HG03571 (cell line): Measurements from ENCODE around the gene SFT2D2.
A peak's percentile ranks its signal among the peaks of the same experiment; 100 is the strongest.
"Not testable (repeated sequence)": the region's sequence is repeated elsewhere in the genome, so short reads cannot be mapped to it uniquely, and the experiment has no call there.

Source experiments
- ATAC-seq: cut with Tn5 transposase; IDR thresholded peaks from one replicate; pipeline ENCODE4 v1.9.1; 2021; ENCODE audit not compliant: unreplicated experiment

Gene SFT2D2

GRCh38 chr1:168225476-168226190 is at the start of gene SFT2D2:
TSS of gene SFT2D2 (plus strand) at chr1:168226004. CDS start at chr1:168226080, 76 bp downstream.
- ATAC-seq, result peak; percentile 75

GRCh38 chr1:168178227-168178637 is 47.6 kb upstream of the SFT2D2 start:
- ATAC-seq, result peak; percentile 1

DNA sequence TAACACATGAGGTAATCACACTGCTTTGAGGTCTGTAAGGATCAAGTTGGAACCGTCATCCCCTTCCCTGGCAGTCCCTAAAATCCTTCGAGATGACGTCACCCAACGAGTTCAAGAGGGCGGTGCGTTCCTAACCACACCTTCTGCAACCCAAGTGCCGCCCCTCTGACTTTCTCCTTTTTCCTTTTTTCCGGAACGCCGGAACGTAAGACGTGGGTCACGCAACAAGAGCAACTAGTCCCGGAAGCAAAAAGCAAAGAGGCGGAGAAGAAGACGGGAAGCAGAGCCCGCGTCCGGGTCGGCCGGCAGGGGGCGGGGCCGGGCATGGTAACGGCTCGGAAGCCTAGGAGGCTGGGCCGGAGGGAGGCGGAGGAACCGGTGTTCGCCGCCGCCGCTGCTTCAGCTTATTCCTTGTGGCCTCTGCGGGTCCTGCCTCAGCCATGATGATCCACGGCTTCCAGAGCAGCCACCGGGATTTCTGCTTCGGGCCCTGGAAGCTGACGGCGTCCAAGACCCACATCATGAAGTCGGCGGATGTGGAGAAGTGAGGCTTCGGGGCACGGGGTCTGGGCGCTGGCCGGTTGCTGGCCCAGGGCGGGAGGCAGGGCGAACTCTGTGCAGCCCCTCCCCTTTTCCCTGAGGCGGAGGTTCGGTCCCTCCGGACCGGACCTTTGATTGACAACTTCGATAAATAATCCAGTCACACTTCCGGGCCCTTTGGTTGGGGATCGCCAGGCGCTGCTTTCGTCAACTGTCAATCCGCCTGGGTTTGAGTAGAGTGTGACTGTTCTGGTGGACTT is 47.0 kb upstream of the SFT2D2 start, which contains the start of gene TIPRL:
TIPRL (plus strand) TSS at position 325 of the 800 bp plus-strand sequence; CDS start at position 441, 116 bp downstream.
- ATAC-seq, result peak; percentile 87

DNA sequence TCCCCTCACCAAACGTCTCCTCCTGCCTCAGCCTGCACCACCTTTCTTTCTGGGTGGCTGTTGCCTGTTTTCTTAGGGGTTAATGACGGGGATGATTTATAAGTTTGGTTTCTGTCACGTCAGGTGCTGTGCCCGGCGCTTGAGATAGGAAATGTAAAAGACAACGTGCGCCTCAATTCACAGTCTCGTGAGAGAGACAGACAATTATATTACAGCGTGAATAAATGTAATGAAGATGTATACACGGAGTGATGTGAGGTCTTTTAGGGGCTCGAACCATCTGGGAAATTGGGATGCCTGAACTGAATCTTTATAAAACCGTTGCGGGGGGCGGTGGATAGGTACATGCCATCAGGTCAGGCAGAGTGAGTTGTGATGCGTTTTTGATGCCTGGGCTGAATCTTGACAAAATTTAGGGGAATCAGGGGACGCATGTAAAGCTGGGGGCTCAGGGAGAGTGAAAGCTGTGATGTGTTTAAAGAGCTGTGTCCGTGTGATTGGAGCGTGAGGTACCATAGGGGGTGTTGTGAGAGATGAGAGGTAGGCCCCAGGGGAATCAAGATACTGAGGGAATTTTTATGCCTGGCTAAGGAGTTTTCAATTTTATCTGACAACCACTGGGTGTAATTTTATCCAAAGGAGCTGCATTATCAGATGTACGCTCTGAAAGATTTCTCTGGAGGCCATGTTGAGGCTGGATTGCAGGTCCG is 46.2 kb upstream of the SFT2D2 start:
- ATAC-seq, result no peak

DNA sequence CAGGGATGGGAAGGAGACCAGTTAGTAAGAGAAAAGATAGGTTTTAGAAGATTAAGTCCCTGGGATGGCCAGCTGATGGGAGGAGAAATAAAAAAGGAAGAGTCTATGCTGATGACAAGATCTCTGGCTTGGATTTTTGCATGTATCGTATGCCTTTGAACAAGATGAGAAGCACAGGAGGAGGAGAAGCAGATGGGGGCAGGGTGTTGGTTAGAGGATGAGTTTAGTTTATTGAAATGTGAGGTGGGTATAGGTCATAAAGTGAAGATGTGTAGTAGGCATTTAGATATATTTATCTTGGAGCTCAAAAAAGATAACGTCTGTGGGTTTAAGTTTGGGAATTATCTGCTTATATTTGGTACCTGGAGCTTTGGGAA is 45.7 kb upstream of the SFT2D2 start:
- no peak for ATAC-seq

GRCh38 chr1:168181063-168181720 is 44.6 kb upstream of the SFT2D2 start:
- ATAC-seq, result not testable (repeated sequence)

GRCh38 chr1:168187177-168187576 is 38.6 kb upstream of the SFT2D2 start:
- ATAC-seq, result no peak

DNA sequence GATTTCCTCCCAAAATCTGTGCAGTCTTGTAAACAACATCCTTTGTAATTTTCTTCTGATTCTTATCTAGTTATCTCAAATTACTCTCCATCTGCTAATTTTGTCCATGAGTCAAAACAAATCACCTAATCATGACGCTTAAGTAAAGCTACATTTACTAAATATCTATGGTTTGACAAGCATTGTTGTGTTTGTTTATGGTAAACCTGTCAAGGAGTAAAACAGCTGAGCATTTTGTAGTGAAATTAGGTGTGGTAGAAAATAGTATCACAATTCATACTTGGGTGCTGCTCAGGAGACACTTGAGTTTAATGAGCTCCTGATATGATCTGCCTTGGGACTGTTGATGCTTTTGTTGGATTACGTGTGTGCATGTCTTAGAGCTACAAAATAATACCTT is 35.4 kb upstream of the SFT2D2 start:
- no peak for ATAC-seq

- ATAC-seq, result no peak
Observed at GRCh38 chr1:168195199-168196135, 30.3 kb upstream of the SFT2D2 start.

DNA sequence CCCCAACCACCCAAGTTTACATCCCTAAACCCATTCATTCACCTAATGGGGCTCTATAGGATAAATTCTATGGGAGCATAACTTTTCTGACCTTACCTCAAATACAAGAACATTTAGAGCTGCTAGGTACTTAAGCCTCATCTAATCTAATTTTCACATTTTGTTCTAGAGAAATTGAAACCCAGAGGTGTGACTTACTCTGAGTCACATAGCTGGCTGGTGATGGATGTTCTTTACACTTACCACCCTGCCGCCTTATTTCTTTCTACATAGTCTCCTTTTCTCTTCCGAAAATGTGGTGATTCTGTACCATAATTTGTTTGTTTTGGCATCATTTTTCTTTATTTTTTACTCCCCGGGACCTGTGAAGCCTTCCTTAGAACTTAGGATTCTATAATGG is 26.7 kb upstream of the SFT2D2 start:
- ATAC-seq, result no peak

DNA sequence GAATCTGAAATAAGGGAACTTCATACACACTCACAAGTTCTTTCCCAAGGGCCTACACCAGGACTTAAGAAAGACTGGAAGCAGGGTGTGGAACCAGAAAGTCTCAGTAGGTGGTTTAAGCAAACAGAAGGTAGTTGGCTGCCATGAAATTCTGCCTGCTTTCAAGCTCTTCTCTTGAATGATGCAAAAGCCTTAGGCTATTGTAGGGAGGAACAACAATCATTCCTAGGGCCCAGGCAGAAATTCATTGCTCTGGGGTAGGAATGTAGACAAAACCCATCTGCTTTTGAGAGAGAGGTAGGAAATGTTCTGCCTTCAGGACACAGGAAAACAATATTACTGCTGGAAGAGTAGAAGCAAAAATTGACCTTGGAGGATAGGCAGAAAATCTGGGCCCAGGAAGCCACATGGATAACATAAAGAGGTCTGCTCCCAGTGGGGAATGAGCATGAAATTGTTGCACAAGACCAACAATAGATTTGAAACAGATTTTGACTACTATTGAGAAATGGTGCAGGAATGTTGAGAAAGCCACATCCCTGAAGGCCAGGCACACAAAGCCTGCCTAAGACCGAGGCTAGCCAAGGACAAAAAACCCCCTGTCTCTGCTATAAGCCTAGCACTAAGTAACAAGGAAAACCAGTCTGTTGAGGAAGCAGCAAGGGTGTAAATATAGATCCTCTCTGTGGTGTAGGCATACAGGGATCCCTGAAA is 22.7 kb upstream of the SFT2D2 start:
- ATAC-seq, result no peak

DNA sequence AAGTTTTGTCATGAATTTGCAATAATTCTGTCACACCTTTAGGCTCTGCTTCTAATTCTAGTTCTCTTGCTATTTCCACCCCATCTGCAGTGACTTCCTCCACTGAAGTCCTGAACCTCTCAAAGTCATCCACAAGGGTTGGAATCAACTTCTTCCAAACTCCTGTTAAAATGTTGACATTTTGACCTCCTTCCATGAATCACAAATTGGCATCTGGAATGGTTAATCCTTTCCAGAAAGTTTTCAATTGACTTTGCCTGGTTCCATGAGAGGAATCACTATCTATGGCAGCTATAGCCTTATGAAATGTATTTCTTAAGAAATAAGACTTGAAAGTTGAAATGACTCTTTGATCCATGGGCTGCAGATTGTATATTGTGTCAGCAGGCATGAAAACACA is 19.7 kb upstream of the SFT2D2 start:
- no peak for ATAC-seq

DNA sequence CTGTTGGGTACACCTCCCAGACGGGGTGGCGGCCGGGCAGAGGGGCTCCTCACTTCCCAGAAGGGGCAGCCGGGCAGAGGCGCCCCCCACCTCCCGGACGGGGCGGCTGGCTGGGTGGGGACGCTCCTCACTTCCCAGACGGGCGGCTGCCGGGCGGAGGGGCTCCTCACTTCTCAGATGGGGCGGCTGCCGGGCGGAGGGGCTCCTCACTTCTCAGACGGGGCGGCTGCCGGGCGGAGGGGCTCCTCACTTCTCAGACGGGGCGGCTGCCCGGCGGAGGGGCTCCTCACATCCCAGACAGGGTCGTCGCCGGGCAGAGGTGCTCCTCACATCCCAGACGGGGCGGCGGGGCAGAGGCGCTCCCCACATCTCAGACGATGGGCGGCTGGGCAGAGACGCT is 18.1 kb upstream of the SFT2D2 start:
- not testable (repeated sequence) for ATAC-seq

- ATAC-seq, result no peak
Observed at GRCh38 chr1:168210312-168210711, 15.5 kb upstream of the SFT2D2 start.

- no peak for ATAC-seq
Observed at GRCh38 chr1:168213349-168213748, 12.5 kb upstream of the SFT2D2 start.

DNA sequence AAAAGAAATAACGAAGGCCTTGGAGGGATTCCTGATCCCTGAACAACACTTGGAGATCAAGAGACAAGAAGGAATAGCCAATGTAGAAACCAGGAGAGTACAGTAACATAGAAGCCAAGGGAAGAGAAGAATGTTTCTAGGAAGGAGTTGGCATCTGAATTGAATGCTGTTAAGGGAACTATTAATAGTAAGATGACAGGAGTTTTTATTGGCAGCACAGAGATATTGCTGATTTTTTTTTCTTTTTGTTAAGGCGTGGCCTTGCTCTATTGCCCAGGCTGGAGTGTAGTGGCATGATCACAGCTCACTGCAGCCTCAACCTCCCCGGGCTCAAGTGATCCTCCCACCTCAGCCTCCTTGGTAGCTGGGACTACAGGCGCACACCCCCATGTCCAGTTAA is 9.6 kb upstream of the SFT2D2 start:
- ATAC-seq, result no peak

DNA sequence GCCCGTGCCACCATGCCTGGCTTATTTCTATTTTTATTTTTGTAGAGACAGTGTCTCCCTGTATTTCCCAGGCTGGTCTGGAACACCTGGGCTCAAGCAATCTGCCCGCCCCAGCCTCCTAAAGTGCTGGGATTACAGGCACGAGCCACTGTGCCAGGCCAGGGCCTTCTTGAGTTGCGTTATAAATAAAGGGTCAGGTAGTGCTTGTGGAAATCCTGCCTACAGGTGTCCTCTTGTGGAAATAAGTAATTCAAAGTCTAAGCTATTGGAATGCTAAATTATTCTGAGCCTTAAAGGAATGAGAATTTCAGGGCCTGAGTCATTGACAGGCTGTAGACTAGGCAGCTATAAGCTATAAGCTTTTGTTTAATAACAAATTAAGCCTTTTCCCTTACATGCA is 8.1 kb upstream of the SFT2D2 start:
- no peak for ATAC-seq

- ATAC-seq, result no peak
Observed at GRCh38 chr1:168218658-168219057, 7.1 kb upstream of the SFT2D2 start.

- ATAC-seq, result no peak
Observed at GRCh38 chr1:168220470-168220871, 5.3 kb upstream of the SFT2D2 start.
